ENCODE data around the gene RAB40C.
A peak's percentile ranks its signal among the peaks of the same experiment; 100 is the strongest.

RAB40C gene

GRCh38 chr16:559411-560203 is 30.3 kb upstream of the RAB40C start:
- no peak for DNase-seq (ENCODE audit: low read depth in 2 of 2)

GRCh38 chr16:560204-560700 is 29.6 kb upstream of the RAB40C start, which contains the start of gene PRR35:
TSS of gene PRR35 (plus strand) at chr16:560394. CDS start at chr16:563295, 2,901 bp downstream.
- DNase-seq (ENCODE audit: low read depth in 2 of 2): no peak

- no peak for DNase-seq (ENCODE audit: low read depth in 2 of 2)
Measured at GRCh38 chr16:560701-561412, 29.0 kb upstream of the RAB40C start.

- DNase-seq (ENCODE audit: low read depth in 2 of 2): no peak
Measured at GRCh38 chr16:561413-561794, 28.5 kb upstream of the RAB40C start.

GRCh38 chr16:561957-562938 is 27.6 kb upstream of the RAB40C start:
- no peak for DNase-seq (ENCODE audit: low read depth in 2 of 2)

GRCh38 chr16:563072-563644 is 26.7 kb upstream of the RAB40C start:
- no peak for DNase-seq (ENCODE audit: low read depth in 2 of 2)

GRCh38 chr16:564690-565418 is 25.0 kb upstream of the RAB40C start:
- DNase-seq (ENCODE audit: low read depth in 2 of 2): no peak

GRCh38 chr16:565419-566330 is 24.2 kb upstream of the RAB40C start:
- no peak for DNase-seq (ENCODE audit: low read depth in 2 of 2)

- no peak for DNase-seq (ENCODE audit: low read depth in 2 of 2)
Measured at GRCh38 chr16:566475-567372, 23.1 kb upstream of the RAB40C start, which contains the start of gene NHLRC4. TSS of gene NHLRC4 (plus strand) at chr16:567005. CDS start at chr16:568048, 1,043 bp downstream.

- no peak for DNase-seq (ENCODE audit: low read depth in 2 of 2)
Measured at GRCh38 chr16:567373-568256, 22.3 kb upstream of the RAB40C start.

GRCh38 chr16:568401-569258 is 21.2 kb upstream of the RAB40C start:
- no peak for DNase-seq (ENCODE audit: low read depth in 2 of 2)

GRCh38 chr16:569445-570254 is 20.2 kb upstream of the RAB40C start, which contains the start of gene PIGQ:
TSS of gene PIGQ (plus strand) at chr16:569968. CDS start at chr16:574075, 4,107 bp downstream.
- peak in 1 of 2 experiments; percentile 17 for DNase-seq (ENCODE audit: low read depth in 2 of 2)

GRCh38 chr16:572865-573650 is 16.8 kb upstream of the RAB40C start:
- DNase-seq (ENCODE audit: low read depth in 2 of 2): no peak

- DNase-seq (ENCODE audit: low read depth in 2 of 2): no peak
Measured at GRCh38 chr16:574021-574760, 15.7 kb upstream of the RAB40C start.
